HG02981 (cell line): ENCODE results near the gene OR2B2.

Experiments used
- ATAC-seq: cut with Tn5 transposase; IDR thresholded peaks from one replicate; pipeline ENCODE4 v1.9.1; 2021; ENCODE audit warnings: mild to moderate bottlenecking, moderate library complexity; ENCODE audit not compliant: unreplicated experiment

OR2B2 gene

DNA sequence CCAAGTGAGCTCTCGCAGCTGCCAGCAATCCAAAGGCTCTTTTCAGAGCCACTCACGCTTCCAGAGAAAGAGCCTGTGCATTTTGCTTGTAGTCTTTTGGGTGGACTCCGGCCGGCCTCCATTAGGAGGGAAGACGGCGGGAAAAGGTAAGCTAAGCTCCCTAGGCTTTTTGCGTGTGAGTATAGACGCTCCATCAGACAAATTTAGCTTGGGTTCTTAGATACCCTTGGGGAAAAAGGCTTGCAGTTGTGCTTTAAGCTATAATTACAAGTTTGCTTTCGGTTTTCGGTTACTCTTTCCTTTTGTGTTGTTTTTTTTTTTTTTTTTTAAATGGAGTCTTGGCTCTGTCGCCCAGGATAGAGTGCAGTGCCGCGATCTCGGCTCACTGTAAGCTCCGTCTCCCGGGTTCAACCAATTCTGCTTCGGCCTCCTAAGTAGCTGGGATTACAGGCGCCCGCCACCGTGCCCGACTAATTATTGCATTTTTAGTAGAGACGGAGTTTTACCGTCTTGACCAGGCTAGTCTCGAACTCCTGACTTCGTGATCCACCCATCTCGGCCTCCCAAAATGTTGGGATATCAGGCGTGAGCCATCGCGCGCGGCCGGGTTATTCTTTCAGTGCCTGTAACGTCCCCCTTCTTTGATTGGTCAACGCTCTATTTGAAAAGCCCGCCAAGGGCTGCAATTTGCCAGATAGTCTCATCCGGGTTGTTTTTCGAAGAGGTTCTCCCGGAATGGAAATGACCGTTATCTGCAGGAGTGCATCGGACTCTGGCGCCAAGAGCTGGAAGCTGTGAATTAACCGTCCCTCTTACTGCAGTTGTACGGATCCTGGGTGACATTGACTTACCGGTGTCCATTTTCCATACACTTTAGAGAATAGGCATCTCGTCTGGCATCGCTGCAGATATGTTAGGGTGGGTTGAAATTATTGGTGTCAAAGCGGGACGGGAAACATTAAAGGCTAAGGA is 18.1 kb downstream of the OR2B2 start:
- no peak for ATAC-seq

- ATAC-seq, result peak; percentile 49
Observed at GRCh38 chr6:27893059-27893835, 18.9 kb downstream of the OR2B2 start.

DNA sequence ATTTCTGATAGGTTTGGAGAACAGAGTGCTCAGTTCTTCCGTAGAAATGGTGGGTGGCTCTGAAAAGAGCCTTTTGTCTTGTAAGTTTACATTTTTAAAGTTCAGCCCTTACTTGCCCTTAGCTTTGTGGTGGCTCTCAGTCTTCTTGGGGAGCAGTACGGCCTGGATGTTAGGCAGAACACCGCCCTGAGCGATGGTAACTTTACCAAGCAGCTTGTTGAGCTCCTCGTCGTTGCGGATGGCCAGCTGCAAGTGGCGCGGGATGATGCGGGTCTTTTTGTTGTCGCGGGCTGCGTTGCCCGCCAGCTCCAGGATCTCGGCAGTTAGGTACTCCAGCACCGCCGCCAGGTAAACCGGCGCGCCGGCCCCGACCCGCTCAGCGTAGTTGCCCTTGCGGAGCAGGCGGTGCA is 19.5 kb downstream of the OR2B2 start:
- no peak for ATAC-seq

DNA sequence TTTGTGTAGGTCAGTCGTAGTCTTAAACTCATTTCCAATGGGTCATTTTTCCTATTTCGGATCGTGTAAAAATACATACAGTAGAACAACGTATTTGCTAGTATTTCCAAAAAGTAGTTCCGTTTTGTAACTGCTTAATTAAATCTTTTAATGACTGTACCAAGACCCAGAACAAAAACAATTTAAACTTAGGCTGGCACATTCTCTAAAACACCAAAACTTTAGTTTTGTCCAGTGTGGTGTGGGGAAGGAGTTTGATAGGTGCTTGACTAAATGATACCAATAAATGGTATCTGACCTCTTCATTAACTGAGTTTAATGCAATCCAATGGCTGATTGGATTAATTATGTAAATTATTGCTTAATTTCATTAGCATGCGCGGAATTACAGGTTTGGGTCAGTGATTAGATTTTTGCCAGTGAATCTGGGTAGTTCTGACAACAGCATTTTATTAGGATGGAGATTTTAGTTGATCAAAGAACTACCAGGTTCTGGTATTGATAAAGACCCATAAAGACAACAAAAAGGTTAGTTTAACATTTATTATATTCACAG is 20.8 kb downstream of the OR2B2 start:
- no peak for ATAC-seq

DNA sequence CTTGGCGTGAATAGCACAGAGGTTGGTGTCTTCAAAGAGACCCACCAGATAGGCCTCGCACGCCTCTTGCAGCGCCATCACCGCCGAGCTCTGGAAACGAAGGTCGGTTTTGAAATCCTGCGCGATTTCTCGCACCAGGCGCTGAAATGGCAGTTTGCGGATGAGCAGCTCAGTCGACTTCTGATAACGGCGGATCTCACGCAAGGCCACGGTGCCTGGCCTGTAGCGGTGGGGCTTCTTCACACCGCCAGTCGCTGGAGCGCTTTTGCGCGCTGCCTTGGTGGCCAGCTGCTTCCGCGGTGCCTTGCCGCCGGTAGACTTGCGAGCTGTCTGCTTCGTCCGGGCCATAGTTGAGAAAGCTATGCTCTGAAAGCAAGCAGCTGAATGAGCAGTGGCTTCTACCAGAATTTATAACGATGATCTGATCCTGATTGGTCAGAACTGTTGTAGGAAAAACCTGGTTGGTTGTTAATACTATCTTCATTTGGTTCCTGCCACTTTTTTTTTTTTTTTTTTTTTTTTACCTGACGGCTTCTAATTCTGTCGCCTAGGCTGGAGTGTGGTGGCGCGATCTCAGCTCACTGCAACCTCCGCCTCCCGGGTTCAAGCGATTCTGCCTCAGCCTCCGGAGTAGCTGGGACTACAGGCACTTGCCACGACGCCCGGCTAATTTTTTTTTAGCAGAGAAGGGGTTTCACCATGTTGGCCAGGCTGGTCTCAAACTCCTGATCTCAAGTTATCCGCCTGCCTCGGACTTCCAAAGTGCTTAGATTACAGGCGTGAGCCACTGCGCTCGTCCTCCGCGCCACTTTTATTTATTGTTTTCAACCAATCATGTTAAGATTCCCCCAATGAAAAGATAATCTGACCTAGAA is 21.5 kb downstream of the OR2B2 start:
- ATAC-seq, result peak; percentile 41

GRCh38 chr6:27889628-27890444 is 22.4 kb downstream of the OR2B2 start:
- no peak for ATAC-seq

DNA sequence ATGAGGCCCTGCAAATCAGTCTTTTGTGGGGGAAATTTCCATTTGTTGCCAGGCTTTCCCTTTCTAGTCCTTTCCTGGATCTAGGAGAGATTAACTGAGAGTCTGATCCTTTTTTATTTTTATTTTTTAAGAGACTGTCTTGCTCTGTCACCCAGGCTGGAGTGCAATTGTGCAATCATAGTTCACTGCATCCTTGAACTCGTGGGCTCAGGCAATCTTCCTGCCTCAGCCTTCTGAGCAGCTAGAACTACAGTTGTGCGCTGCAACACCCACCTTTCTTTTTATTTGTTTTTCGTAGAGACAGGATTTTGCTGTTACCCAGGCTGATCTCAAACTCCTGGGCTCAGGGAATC is 22.9 kb downstream of the OR2B2 start:
- no peak for ATAC-seq

- no peak for ATAC-seq
Observed at GRCh38 chr6:27888566-27888965, 23.6 kb downstream of the OR2B2 start.

DNA sequence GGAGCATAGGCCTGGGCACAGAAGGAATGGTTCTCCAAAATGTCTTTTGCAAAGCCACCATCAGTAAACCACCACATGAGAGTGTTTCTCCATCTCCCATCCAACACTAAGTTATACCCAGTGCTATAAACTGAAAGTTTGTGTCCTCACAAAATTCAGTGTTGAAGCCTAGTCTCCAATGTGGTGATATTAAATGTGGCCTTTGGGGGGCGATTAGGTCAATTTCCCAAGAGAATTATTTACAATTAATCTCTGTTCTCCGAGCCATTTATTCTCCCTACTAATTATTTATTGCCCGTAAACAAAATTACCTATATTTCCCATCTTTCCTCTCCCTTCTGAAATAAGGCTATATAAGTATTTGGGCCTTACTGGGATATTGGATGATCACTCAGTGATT is 26.1 kb downstream of the OR2B2 start:
- no peak for ATAC-seq

DNA sequence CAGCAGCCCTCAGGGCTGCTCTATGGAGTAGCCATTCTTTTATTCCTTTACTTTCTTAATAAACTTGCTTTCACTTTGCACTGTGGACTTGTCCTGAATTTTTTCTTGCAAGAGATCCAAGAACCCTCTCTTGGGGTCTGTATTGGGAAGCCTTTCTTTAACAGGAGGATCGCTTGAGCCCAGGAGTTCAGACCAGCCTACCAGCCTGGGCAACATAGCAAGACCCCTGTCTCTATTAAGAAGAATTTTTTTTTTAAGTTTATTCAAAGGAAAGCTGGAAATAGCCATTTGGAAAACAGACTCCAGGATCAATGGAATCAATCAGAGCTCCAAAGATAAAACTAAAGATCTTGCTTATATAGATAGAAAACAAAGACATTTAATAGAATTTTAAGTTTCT is 29.1 kb downstream of the OR2B2 start:
- no peak for ATAC-seq

- ATAC-seq, result no peak
Observed at GRCh38 chr6:27882624-27883023, 29.6 kb downstream of the OR2B2 start.

- ATAC-seq, result no peak
Observed at GRCh38 chr6:27879837-27880236, 32.4 kb downstream of the OR2B2 start.

- ATAC-seq, result no peak
Observed at GRCh38 chr6:27874016-27874415, 38.2 kb downstream of the OR2B2 start.

- peak; percentile 34 for ATAC-seq
Observed at GRCh38 chr6:27873021-27873940, 38.9 kb downstream of the OR2B2 start.

DNA sequence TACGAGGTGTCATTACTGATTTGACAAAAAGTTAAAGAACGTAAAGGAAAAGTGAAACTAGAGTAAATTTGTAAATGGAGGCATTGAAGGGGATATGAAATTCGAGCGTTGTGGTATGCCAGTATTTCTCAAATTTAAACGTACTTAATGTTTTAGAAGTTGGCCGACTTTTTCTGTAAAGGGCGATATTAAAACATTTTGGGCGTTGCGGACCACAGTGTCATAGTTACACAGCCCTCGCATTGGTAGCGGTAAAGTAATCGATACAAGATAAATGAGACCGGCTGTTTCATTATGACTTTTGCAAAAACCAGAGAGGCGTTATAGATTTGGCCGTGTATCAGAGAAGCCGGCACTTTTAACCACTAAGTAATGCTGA is 39.6 kb downstream of the OR2B2 start:
- peak; percentile 23 for ATAC-seq

DNA sequence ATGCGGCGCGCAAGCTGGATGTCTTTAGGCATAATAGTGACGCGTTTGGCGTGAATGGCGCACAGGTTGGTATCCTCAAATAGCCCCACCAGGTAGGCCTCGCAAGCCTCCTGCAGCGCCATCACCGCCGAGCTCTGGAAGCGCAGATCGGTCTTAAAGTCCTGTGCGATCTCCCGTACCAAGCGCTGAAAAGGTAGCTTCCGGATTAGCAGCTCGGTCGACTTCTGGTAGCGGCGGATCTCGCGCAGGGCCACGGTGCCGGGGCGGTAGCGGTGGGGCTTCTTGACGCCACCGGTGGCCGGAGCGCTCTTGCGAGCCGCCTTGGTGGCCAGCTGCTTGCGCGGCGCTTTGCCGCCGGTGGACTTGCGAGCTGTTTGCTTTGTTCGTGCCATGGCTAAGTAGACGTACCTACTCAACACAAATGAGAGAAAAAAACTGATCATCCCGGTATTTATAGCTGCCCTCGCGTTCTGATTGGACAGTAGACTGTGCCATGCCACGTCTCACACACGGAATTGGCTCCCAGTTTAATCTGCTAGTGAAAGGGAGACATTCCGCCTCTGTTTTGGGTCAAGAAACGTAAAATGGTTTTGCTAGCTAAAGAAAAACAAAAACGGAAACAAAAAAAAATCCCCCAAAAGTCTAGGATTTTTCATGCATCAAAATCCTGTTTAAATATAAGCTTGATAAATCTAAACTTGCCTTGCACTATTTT is 40.1 kb downstream of the OR2B2 start:
- peak; percentile 50 for ATAC-seq

DNA sequence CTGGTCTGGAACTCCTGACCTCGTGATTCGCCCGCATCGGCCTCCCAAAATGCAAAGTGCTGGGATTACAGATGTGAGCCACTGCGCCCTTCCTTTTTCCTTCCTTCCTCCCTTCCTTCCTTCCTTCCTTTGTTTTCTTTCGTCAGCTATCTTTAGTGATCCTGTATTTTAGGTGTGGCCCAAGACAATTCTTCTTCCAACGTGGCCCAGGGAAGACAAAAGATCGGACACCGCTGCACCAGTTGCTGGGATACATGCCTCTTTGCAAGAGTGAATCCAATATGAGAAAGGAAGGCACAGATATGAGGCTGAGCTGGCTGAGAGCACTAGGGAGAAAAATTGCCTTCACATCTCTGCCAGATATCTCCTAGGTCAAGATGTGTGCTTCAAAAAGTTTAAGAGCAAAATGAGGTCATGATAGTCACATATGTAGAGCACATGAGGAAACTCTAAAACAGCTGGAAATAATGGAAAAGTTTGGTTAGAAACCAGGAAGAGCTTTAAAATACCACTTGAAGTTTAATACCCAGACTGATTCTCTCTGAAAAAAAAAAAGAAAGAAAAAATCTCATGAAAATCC is 41.8 kb downstream of the OR2B2 start:
- ATAC-seq, result no peak

GRCh38 chr6:27868311-27868710 is 43.9 kb downstream of the OR2B2 start:
- ATAC-seq, result no peak
